Measurements from ENCODE around the gene CHD2.

GRCh38 chr15:93048759-93049161 is 148.6 kb downstream of the CHD2 start:
- TF ChIP-seq, protein P1, sequence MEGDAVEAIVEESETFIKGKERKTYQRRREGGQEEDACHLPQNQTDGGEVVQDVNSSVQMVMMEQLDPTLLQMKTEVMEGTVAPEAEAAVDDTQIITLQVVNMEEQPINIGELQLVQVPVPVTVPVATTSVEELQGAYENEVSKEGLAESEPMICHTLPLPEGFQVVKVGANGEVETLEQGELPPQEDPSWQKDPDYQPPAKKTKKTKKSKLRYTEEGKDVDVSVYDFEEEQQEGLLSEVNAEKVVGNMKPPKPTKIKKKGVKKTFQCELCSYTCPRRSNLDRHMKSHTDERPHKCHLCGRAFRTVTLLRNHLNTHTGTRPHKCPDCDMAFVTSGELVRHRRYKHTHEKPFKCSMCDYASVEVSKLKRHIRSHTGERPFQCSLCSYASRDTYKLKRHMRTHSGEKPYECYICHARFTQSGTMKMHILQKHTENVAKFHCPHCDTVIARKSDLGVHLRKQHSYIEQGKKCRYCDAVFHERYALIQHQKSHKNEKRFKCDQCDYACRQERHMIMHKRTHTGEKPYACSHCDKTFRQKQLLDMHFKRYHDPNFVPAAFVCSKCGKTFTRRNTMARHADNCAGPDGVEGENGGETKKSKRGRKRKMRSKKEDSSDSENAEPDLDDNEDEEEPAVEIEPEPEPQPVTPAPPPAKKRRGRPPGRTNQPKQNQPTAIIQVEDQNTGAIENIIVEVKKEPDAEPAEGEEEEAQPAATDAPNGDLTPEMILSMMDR (IDR thresholded peaks at IDR 0.05) = no peak
- TF ChIP-seq POLR2A (IDR thresholded peaks at IDR 0.05) = no peak
